HG02623 (cell line): ENCODE measurements around the gene CYB561A3.

Experiments used
- ATAC-seq: cut with Tn5 transposase; IDR thresholded peaks from one replicate; pipeline ENCODE4 v1.9.1; 2021; ENCODE audit warnings: moderate library complexity; ENCODE audit not compliant: unreplicated experiment

The CYB561A3 gene

DNA sequence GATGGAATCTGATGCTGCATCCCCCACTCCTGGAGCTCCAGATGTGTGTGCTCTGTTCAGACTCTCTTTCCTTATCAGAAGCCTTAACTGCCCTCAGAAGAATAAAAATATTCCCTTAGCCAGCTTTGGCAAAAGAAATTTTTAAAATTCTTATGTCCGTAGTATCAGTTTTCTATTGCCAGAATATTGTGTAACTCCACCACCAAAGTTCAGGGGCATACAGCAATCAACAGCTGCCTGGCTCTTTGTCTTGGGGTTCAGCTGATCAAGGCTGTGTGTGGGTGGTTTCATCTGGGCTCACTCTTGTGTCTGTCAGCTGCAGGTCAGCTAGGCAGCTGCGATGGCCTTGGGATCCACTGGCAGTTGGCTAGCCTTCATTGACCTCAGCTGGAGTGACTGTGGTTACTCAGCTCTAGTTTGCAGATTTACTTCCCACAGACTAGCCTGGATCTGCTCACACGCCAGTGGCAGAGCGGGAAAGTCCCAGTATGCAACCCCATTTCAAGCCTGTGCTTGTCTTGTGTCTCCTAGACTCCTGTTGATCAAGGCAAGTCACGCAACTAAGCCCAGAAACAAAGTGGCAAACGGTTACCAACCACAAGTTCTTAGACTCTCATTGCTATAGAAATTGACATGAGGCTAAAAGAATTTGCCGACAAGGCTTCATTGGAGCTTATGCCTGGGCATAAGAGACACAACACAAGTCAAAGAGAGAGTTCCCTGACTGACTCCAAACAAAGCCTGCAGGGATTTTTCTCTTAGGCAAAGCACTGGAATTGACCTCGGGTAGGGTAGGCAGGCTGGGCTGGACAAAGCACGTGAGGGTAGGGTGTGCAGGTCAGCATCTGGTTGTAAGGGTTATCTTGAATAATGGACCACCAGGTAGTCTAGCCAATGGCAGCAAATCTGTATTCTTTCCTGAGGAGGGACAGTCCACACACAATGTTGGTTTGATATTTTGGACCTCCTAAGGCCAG, 8.0 kb upstream of the CYB561A3 start:
- ATAC-seq: no peak

DNA sequence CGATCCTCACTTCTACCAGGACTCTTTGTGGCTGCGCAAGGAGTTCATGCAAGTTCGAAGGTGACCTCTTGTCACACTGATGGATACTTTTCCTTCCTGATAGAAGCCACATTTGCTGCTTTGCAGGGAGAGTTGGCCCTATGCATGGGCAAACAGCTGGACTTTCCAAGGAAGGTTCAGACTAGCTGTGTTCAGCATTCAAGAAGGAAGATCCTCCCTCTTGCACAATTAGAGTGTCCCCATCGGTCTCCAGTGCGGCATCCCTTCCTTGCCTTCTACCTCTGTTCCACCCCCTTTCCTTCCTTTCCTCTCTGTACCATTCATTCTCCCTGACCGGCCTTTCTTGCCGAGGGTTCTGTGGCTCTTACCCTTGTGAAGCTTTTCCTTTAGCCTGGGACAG, 7.0 kb upstream of the CYB561A3 start:
- ATAC-seq: no peak

DNA sequence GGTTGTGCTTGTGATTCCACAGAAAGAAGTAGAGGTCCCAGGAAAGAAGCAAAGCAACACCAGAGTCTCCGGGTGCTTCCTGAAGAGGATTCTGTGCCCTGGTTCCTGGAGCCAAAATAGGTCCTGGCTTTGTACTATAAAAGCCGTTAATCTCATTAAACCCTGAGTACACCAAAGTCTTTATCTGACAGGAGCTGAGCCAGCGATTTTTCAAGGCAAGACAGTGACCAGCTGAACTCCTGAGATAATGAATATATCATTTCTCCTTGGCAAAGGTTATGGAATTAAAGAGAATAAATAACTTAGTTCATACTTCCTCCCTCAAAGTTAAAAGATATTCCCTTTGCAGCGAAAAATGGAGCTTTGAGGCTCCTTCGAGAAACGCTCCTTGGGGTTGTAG, 5.7 kb upstream of the CYB561A3 start:
- no peak for ATAC-seq

- ATAC-seq: no peak
These were observed 2.5 kb upstream of the CYB561A3 start for GRCh38 chr11:61364012-61364675.

DNA sequence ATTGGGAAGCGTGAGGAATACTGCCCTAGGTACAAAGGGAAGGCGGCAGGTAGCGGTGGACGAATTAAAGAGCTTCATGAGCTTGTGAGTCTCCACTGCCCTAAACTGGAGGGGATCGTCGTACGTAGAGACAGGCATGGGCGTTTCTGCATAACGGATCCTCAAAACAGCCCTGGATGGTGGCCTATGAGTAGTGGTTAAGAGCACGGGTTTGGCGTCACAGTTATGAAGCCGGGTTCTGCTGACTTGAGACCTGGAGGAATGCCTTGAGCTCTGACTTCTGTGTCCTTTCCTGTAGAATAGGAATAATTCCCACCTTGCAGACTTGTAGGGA, 827 bp upstream of the CYB561A3 start:
- no peak for ATAC-seq

DNA sequence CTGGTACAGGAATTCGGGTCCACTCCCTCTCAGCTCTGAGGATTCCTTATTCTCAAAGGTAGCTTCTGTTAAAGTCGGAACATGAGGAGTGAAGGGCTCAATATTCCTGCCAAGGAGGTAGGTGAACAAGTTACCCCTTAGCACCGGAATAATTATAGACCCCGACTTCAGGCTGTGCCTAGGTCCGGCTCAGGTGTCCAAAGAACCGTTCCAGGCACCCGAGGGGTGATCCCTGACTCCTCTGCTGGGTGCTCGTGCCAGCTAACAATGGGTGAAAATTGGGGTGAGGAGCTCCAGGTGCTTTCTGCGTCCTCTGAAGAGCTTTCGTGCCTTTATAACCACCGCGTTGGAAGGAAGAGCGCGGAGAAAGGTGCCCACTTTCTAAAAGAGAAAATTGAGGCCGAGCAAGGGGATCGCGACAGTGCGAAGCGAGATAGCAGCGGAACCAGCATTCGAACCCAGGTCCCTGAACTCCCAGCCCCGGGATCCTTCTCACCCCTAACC, 393 bp downstream of the CYB561A3 start:
- ATAC-seq: no peak

DNA sequence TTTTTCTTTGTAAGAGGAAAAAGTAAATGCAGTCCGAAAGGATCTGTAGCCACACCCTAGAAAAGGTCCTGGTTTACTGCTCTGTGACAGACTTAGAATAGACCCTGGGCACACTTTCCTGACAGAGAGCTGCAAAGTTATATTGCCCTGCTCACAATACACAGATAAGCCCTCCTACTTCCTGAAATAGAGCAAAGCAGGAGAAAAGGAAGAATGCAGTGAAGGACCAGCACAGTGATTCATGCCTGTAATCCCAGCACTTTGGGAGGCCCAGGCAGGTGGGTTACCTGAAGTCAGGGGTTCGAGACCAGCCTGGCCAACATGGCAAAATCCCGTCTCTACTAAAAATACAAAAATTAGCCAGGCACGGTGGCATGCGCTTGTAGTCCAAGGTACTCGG, 2.2 kb downstream of the CYB561A3 start:
- no peak for ATAC-seq

DNA sequence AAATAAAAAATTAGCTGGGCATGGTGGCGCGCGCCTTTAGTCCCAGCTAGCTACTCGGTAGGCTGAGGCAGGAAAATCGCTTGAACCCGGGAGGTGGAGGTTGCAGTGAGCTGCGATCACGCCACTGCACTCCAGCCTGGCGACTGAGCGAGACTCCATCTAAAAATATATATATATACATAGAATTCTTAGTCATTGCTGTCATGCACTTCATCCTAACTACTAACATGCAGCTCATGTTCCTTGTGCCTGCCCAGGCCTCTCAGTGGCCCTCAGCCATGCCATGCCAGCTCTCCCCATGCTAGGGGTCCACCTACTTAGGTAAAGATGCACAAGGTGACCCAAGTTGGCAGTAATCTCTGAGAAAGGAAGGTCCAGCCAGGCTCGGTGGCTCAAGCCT, 3.1 kb downstream of the CYB561A3 start:
- no peak for ATAC-seq

DNA sequence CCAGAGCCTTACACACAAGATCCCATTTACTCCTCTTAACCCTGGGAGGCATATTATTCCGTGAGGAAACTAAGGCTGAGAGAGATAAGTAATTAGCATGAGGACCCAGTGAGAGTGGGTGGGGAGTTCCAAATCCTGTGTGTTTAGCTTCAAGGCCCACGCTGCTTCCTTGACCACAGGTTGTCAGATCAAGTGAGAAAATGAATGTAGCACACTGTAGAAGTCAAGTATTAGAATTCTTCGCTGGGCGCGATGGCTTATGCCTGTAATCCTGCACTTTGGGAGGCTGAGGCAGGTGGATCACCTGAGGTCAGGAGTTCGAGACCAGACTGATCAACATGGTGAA, 3.8 kb downstream of the CYB561A3 start:
- no peak for ATAC-seq

- ATAC-seq: peak; percentile 38
These were observed 4.3 kb downstream of the CYB561A3 start for GRCh38 chr11:61357233-61357893.

GRCh38 chr11:61356706-61357105, 5.0 kb downstream of the CYB561A3 start:
- no peak for ATAC-seq

- no peak for ATAC-seq
These were observed 7.5 kb downstream of the CYB561A3 start for GRCh38 chr11:61354208-61354607.

DNA sequence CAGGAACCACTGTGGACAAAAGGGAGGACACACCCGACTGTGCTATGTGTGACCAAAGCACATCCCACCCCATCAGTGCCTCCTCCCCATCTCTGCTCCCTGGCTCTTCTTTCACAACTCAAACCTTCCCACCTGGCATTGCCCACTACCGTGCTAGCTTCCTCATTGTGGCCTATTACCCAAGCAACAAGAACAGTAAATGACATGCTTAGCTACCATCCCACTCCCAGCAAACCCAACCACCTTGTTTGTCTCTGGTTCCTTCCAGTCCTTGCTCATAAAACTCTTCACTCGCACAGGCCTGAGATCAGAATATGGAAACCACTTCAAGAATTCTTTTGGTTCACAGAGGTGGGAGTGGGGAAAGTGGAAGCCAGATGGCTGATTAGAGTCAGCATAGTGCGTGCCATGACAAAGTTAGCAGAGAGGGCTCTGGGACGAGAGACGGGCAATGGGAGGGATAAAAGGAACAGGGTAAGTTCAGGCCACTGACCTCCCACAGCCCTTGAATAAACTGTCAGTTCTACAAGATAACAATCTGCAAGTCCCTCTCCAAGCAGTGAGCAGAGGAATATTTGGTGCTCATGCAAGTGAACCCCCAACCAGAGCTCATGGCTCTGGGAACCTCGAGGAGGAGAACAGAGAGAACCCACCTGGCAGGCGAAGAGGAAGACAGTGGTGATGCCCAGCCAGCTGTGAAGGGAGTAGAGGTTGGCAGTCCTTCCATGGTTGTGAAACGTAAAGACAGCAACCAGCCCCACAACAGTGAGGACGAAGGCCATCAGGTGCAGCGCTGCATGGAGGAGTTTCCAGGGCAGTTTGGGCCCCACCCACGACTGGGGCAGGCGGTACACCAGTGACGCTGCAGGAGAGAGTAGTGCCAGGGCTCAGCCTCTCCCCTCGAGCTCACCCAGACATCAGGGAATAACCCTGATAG, 8.3 kb downstream of the CYB561A3 start:
- ATAC-seq: no peak

DNA sequence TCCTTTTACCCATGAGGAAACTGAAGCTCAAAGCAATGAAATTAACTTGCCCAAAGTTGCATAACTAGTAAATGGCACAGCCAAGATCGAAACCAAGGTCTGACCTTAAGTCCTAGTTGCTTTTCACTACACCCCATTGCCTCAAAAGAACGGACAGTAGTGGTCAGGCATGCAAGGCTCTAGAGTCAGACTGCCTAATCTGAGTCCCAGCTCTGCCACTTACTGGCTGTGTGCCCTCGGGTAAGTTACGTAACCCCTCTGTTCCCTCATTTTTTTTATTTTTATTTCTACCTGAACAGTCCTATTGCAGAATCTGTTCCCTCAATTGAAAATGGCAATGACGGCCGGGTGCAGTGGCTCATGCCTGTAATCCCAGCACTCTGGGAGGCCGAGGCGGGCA, 9.6 kb downstream of the CYB561A3 start:
- ATAC-seq: no peak

GRCh38 chr11:61350803-61351202, 10.9 kb downstream of the CYB561A3 start:
- no peak for ATAC-seq

DNA sequence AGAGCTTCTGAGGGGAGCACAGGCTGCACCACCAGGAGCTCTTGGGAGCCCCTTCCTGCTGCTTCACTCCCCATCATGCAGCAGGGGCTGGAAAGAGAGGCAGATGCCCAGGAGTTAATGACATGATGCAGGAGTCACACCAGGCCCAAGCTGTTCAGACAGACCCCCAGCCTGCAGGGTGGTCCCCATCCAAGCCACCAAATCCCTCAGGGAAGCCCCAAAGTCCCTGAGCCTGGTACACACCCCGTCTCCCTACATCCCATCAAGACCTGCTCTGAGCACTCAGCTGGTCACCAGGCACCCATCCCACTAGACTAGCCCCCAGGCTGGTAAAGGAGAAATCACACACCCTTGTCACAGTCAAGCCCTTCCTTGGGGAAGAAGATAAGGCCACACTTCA, 11.3 kb downstream of the CYB561A3 start:
- ATAC-seq: no peak

DNA sequence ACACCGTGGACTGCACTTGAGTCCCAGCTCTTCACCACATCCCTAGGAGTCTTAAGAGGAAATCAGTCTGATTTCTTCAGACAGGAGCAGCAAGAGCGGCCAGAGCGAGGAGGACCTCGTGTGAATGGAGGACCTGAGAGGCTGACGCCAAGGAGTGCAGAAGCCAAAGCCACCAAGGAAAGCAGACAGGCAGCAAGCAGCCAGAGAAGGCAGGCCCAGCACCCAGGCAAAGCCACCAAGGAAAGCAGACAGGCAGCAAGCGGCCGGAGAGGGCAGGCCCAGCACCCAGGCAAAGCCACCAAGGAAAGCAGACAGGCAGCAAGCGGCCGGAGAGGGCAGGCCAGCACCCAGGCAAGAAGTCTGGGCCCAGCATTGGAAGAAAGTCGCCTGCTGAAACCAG, 11.8 kb downstream of the CYB561A3 start:
- no peak for ATAC-seq

DNA sequence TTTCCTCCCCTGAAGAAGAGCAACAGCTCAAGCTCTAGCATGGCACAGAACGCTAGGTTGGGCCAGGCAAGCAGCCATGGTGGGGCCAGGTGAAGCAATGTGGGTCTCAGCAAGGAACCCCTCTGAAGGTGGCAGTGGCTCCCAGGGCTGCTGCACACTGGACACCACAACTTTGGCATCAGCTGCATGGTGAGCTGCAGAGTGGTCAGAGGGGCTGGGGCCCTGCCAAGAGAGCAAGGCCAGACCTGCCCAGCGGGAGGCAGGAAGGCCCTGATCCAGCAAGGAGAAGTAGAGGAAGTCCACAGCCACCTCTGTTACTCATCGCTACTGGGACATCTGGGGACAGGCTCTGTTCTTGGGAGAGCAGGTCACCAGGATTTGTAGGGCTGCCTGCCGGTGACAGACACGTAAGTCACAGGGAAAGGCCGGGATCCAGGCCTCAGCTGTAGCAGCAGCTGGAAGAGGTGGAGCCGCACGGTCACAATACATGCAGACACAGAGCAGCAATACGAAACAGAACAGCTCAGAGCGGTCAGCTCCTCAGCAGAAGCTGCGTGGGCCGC, 12.4 kb downstream of the CYB561A3 start:
- ATAC-seq: no peak

DNA sequence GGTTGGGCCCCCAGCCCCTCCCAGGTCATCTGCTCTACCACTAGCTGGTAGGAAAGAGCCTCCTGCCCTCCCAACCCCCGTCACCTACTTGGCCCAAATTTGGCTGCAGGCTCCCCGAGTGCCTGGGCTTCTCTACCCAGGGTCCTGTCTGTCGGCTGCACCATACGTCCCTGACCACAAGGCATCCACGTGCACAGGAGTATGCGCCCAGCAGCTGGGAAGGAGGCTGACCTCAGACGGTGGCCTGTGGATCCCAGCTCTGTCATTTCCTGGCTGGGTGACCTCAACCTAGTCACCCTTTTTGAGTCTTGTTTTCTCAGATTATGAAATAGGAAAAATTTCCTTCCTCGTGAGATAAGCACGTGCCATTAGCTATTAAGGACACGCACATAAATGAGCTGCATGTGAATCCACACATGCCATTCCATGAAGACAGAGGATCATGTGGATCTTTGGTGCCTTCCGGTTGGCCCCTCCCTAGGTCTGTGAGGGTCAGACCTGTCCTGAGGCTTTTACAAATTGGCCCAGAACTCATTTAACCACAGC, 13.7 kb downstream of the CYB561A3 start:
- ATAC-seq: no peak
